PC-9 (cell line): ENCODE results near the gene SUN1. TPM values are rescaled to one million over a fixed set of nuclear protein-coding genes. Genes with fewer than 3 reads are reported as not detected.
"Not testable (repeated sequence)": the region's sequence is repeated elsewhere in the genome, so short reads cannot be mapped to it uniquely, and the experiment has no call there.

ENCODE experiments used
- BruUV-seq: library from RNA; stranded (reverse); fragments of 400-500 nt; replicated peaks from 2 replicates; lab custom pipeline; 2021; lab: Mats Ljungman, UMichigan
- CTCF ChIA-PET: fragments of 300-600 bp; sonication (Branson Sonifier 250); formaldehyde crosslinking; loops from one replicate; lab custom pipeline; 2022; ENCODE audit warnings: antibody characterized with exemption; lab: Charles Lee
- POLR2A ChIA-PET: fragments of 300-600 bp; sonication (Branson Sonifier 250); formaldehyde crosslinking; loops from one replicate; lab custom pipeline; 2022; ENCODE audit warnings: antibody characterized with exemption; ENCODE audit not compliant: unreplicated experiment; lab: Charles Lee
- DNase-seq, 2 experiments: peaks; one replicate each; pipeline versions ENCODE4 v3.0.0 to v3.0.0-alpha.2; 2015 to 2022; ENCODE audit warnings: mixed read lengths in 1 of 2
- H2AFZ ChIP-seq: fragments of 200-600 bp; sonication (generic); 2 replicates; pipeline ENCODE4 v1.8.1; 2017; ENCODE audit warnings: antibody characterized with exemption
- H3F3A ChIP-seq: fragments of 200-600 bp; sonication (generic); 2 replicates; pipeline ENCODE4 v1.8.1; 2017; ENCODE audit warnings: antibody characterized with exemption, mild to moderate bottlenecking, low read depth; ENCODE audit not compliant: insufficient read depth
- H3K27ac ChIP-seq: fragments of 200-600 bp; sonication (generic); 2 replicates; pipeline ENCODE4 v1.6.1; 2016; ENCODE audit warnings: mixed run types
- H3K27me3 ChIP-seq: fragments of 200-600 bp; sonication (generic); 2 replicates; pipeline ENCODE4 v1.6.1; 2016; ENCODE audit warnings: low read depth, mixed run types; ENCODE audit not compliant: insufficient read depth
- H3K36me3 ChIP-seq: fragments of 200-600 bp; sonication (generic); 2 replicates; pipeline ENCODE4 v1.6.1; 2016; ENCODE audit warnings: low read depth, mixed run types
- H3K4me1 ChIP-seq: fragments of 200-600 bp; sonication (generic); replicated peaks from 2 replicates; pipeline ENCODE4 v1.6.1; 2016; ENCODE audit warnings: mixed run types; ENCODE audit not compliant: insufficient read depth
- H3K4me2 ChIP-seq: fragments of 200-600 bp; sonication (generic); 2 replicates; pipeline ENCODE4 v1.6.1; 2017; ENCODE audit warnings: mixed run types
- H3K4me3 ChIP-seq: fragments of 200-600 bp; sonication (generic); 2 replicates; pipeline ENCODE4 v1.6.1; 2016; ENCODE audit warnings: mixed run types
- H3K79me2 ChIP-seq: fragments of 200-600 bp; sonication (generic); 2 replicates; pipeline ENCODE4 v1.6.1; 2017; ENCODE audit warnings: low read depth, mixed run types
- H3K9me2 ChIP-seq: fragments of 200-600 bp; sonication (generic); 2 replicates; pipeline ENCODE4 v1.8.1; 2017; ENCODE audit warnings: mild to moderate bottlenecking; ENCODE audit not compliant: insufficient read depth
- H3K9me3 ChIP-seq: fragments of 200-600 bp; sonication (generic); 2 replicates; pipeline ENCODE4 v1.8.1; 2016; ENCODE audit warnings: low read depth; ENCODE audit not compliant: insufficient read depth
- H4K20me1 ChIP-seq: fragments of 200-600 bp; sonication (generic); 2 replicates; pipeline ENCODE4 v1.8.1; 2017; ENCODE audit not compliant: insufficient read depth
- EZH2 ChIP-seq: fragments of 200-600 bp; sonication (generic); IDR thresholded peaks from 2 replicates; pipeline ENCODE4 v1.8.0; 2017; ENCODE audit warnings: antibody characterized with exemption, low read depth
- intact Hi-C: fragments of 100-400 bp; cut with micrococcal nuclease; formaldehyde crosslinking; loops from one replicate; pipeline ENCODE4 v1.10.0; 2022; ENCODE audit not compliant: unreplicated experiment
- total RNA-seq: library from RNA; stranded (reverse); gene quantifications from 2 replicates; pipeline ENCODE4 v1.2.3, GENCODE V29; 2021
- TF ChIP-seq, protein P1 (sequence below): fragments of 200-600 bp; sonication (generic); conservative IDR thresholded peaks from 2 replicates; pipeline ENCODE4 v1.6.1; 2017; ENCODE audit warnings: mixed run types, antibody characterized with exemption, mild to moderate bottlenecking, moderate library complexity

SUN1 gene
- total RNA-seq, 1 experiment from 2014 or later, result 245 TPM

DNA sequence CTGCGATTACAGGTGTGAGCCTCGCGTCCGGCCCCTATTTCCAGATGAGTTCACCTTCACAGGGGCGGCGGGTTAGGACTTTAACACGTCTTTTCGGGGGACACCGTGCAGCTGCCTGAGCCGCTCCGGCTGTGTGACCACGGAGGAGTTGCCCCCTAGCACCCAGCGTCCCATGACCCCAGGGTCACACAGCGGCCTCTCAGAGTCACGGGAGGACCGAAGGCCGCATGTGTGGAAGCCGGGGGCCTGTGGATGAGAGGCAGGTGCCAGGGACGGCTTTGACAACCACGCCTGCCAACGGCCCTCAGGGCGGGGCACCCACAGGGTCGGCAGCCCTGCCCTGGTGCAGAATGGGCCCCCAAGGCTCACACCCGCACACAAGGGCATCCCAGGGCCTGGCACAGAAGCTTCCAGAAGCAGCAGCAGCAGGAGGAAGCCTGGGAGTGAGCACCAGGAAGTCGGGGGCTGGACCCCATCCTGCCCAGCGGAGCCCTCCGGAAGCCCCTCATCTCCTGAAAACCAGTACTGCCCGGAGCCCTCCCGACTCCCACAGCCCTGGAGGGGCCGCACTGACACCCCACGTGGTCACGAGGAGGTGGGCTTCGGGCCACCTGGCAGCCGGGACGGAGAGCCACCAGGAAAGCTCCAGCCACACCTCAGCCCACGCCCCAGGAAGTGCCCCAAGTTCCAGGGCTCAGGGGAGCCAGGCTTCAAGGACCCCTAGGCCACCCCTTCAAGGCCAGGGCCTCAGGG is 89.5 kb downstream of the SUN1 start:
- Histone ChIP-seq H3K4me1 (no peaks in the 10 kb centered on the region), H3K36me3 (no peaks in the 10 kb centered on the region), H3K4me3 (no peak overlapping the region), H3K27ac (no peak overlapping the region), H3K4me2 (no peak overlapping the region), H3K79me2 (no peaks in the 10 kb centered on the region), H2AFZ (no peak overlapping the region), H3K9me3 (no peaks in the 10 kb centered on the region), H4K20me1 (no peaks in the 10 kb centered on the region), H3K9me2 (no peaks in the 10 kb centered on the region), H3F3A (no peaks in the 10 kb centered on the region), H3K27me3 (no peaks in the 10 kb centered on the region)
- CTCF ChIA-PET, result no interaction called here
- POLR2A ChIA-PET, result no interaction called here
- intact Hi-C loops, result no loop called here
- TF ChIP-seq EZH2, result no peak
- TF ChIP-seq, protein P1, sequence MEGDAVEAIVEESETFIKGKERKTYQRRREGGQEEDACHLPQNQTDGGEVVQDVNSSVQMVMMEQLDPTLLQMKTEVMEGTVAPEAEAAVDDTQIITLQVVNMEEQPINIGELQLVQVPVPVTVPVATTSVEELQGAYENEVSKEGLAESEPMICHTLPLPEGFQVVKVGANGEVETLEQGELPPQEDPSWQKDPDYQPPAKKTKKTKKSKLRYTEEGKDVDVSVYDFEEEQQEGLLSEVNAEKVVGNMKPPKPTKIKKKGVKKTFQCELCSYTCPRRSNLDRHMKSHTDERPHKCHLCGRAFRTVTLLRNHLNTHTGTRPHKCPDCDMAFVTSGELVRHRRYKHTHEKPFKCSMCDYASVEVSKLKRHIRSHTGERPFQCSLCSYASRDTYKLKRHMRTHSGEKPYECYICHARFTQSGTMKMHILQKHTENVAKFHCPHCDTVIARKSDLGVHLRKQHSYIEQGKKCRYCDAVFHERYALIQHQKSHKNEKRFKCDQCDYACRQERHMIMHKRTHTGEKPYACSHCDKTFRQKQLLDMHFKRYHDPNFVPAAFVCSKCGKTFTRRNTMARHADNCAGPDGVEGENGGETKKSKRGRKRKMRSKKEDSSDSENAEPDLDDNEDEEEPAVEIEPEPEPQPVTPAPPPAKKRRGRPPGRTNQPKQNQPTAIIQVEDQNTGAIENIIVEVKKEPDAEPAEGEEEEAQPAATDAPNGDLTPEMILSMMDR, result no peak
- no TSS peak for BruUV-seq
- DNase-seq, result peak in 1 of 2 experiments; percentile 0

DNA sequence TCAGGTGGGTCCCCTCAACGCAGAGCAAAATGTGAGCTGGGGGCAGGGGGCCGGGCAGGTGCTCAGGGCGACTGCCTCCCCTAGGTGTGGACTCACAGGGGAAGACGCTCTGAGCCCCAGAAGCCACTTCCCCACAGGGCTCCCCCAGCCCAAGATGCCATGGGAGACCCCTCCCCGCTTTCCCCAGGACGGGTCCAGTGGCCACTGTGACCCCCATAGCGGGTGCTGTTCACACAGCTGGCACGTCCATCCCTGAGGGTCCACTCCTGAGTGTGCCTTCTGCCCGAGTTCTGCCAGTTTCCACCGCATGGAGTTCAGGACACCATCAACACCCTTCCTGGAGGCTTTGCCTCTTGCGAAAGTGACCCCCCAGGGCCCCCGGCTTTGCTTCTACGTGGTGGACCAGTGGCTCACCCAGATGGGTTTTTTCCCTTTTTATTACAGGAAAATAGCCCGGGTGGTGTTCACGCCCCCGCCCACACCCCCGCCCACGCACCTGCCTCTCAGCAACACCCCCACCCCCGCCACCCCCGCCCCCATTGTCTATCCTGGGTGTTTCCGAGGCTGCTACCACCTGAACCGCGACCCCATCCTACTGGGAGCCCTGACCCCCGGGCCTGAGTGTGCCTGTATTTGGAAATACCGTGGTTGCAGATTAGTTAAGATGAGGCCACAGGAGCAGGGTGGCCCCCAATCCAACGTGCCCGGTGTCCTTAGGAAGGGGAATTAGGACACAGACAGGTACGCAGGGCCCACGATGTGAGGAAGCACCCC is 90.2 kb downstream of the SUN1 start:
- H3K79me2 ChIP-seq, result no peaks in the 10 kb centered on the region
- POLR2A ChIA-PET, result no interaction called here
- CTCF ChIA-PET, result no interaction called here
- no peak for DNase-seq
- no peaks in the 10 kb centered on the region for H3K9me3 ChIP-seq
- no peak overlapping the region for H3K4me3 ChIP-seq
- H4K20me1 ChIP-seq, result no peaks in the 10 kb centered on the region
- no peaks in the 10 kb centered on the region for H3F3A ChIP-seq
- intact Hi-C loops, result loop anchor here (1.0 kb wide), 1 partner anchor 25 kb away; no protein-coding TSS in a partner anchor
- H3K4me1 ChIP-seq, result no peaks in the 10 kb centered on the region
- no peak overlapping the region for H2AFZ ChIP-seq
- no peaks in the 10 kb centered on the region for H3K27me3 ChIP-seq
- no peaks in the 10 kb centered on the region for H3K9me2 ChIP-seq
- BruUV-seq, result no TSS peak
- no peaks in the 10 kb centered on the region for H3K36me3 ChIP-seq
- no peak overlapping the region for H3K4me2 ChIP-seq
- no peak overlapping the region for H3K27ac ChIP-seq
- TF ChIP-seq, protein P1, result no peak
- TF ChIP-seq EZH2, result no peak

DNA sequence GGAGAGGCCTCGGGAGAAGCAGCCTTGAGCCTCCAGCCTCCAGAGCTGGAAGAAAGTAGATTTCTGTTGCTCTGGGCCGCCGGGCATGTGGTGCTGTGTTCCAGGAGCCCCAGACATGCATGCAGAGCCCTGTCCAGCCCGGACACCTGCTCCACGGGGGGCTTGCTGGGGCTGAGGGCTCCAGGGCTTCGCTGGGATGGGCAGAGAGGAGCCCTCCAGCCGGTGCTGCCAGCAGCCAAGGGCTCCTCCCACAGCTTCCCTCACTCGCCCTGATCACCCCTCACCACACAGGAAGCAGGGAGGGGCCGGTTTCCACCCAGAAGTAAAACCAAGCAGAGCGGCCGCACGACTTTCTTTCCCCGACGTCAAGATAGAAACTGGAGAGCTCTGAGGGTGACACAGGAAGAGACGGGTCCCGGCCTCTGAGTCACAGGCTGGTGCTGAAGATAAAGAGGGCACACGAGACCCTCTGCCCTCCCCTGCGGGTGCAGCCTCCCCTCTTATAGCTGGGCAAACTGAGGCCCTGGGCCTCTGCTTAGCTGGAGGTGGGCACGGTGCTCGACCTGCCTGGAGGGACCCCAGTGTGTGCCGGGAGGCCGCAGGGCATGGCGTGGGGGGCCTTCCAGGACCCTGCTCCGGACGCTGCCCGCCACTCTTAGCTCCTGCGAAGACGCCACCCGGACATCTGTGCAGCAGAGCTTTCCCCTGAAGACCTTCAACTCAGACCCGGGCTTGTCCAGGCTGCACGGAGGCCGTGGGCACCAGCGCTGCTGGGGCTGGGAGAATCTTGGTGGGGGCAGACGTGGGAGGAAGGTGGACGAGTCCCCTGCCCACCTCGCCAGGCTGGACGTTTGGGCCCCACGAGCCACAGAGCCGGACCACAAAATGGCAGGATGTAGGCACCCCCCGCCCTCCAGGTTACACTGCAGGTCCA is 91.1 kb downstream of the SUN1 start:
- Histone ChIP-seq H3K4me2 (no peak overlapping the region), H3K36me3 (no peaks in the 10 kb centered on the region), H3K4me3 (no peak overlapping the region), H3K9me3 (no peaks in the 10 kb centered on the region), H3K79me2 (no peaks in the 10 kb centered on the region), H3K4me1 (no peaks in the 10 kb centered on the region), H3F3A (no peaks in the 10 kb centered on the region; the same call in 1 of the 2 replicates), H3K9me2 (no peaks in the 10 kb centered on the region), H2AFZ (no peak overlapping the region), H3K27me3 (no peaks in the 10 kb centered on the region), H3K27ac (no peak overlapping the region), H4K20me1 (no peaks in the 10 kb centered on the region)
- BruUV-seq, result TSS peak; percentile 89
- POLR2A ChIA-PET, result interaction anchor here (0.6 kb wide), 1 partner anchor 21 kb away, joined by 3 read pairs; no protein-coding TSS in a partner anchor
- CTCF ChIA-PET, result interaction anchor here (0.6 kb wide), 1 partner anchor 45 kb away, joined by 10 read pairs; no protein-coding TSS in a partner anchor
- TF ChIP-seq, protein P1, result no peak
- no peak for TF ChIP-seq EZH2
- intact Hi-C loops, result loop anchor here (1.0 kb wide), 1 partner anchor 24 kb away; no protein-coding TSS in a partner anchor
- peak in 1 of 2 experiments; percentile 84 for DNase-seq

DNA sequence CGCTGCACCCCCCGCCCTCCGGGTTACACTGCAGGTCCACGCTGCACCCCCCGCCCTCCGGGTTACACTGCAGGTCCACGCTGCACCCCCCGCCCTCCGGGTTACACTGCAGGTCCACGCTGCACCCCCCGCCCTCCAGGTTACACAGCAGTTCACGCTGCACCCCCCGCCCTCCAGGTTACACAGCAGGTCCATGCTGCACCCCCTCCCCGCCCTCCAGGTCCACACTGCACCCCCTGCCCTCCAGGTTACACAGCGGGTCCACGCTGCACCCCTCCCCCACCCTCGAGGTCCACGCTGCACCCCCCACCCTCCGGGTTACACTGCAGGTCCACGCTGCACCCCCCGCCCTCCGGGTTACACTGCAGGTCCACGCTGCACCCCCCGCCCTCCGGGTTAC is 91.8 kb downstream of the SUN1 start:
- H3K27ac ChIP-seq, H3K4me1 ChIP-seq, CTCF ChIA-PET, H3K36me3 ChIP-seq, H3K4me2 ChIP-seq, H3F3A ChIP-seq, DNase-seq, H3K9me3 ChIP-seq, H4K20me1 ChIP-seq, intact Hi-C loops, H3K27me3 ChIP-seq, H2AFZ ChIP-seq, H3K9me2 ChIP-seq, BruUV-seq, H3K79me2 ChIP-seq, H3K4me3 ChIP-seq: not testable (repeated sequence)
- POLR2A ChIA-PET, result interaction anchor here (0.6 kb wide), 1 partner anchor 21 kb away, joined by 3 read pairs; no protein-coding TSS in a partner anchor
